ENCODE data around the gene DES. TPM values are rescaled to one million over a fixed set of nuclear protein-coding genes. Genes with fewer than 3 reads are reported as not detected.

Gene DES
- total RNA-seq, 1 experiment from 2014 or later, result 1.6 TPM

DNA sequence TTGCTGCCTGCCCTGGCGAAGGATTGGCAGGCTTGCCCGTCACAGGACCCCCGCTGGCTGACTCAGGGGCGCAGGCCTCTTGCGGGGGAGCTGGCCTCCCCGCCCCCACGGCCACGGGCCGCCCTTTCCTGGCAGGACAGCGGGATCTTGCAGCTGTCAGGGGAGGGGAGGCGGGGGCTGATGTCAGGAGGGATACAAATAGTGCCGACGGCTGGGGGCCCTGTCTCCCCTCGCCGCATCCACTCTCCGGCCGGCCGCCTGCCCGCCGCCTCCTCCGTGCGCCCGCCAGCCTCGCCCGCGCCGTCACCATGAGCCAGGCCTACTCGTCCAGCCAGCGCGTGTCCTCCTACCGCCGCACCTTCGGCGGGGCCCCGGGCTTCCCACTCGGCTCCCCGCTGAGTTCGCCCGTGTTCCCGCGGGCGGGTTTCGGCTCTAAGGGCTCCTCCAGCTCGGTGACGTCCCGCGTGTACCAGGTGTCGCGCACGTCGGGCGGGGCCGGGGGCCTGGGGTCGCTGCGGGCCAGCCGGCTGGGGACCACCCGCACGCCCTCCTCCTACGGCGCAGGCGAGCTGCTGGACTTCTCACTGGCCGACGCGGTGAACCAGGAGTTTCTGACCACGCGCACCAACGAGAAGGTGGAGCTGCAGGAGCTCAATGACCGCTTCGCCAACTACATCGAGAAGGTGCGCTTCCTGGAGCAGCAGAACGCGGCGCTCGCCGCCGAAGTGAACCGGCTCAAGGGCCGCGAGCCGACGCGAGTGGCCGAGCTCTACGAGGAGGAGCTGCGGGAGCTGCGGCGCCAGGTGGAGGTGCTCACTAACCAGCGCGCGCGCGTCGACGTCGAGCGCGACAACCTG, at the start of gene DES (continued):
- TF ChIP-seq ZNF219 (CRISPR knock-in tag; IDR thresholded peaks at IDR 0.05; ENCODE audit: borderline replicate concordance), result no peak
- no peak for TF ChIP-seq ESRRA (CRISPR knock-in tag; IDR thresholded peaks at IDR 0.05; ENCODE audit: borderline replicate concordance)
- no peak for TF ChIP-seq RELA (CRISPR knock-in tag; IDR thresholded peaks at IDR 0.05; ENCODE audit: borderline replicate concordance)
- no peak for TF ChIP-seq ATF2 (CRISPR knock-in tag; IDR thresholded peaks at IDR 0.05; ENCODE audit: borderline replicate concordance, low read depth)

- H3K36me3 Mint-ChIP-seq, result peaks cover 4% of the 10 kb centered on the region
- no peak for ATAC-seq
- H3K9me3 Mint-ChIP-seq, result 0 out of 2 replicates have a peak, but pooled peaks cover 3% of the 10 kb centered on the region
- H3K4me3 Mint-ChIP-seq, result no peak overlapping the region
- POLR2A ChIA-PET, result no interaction called here
- no peaks in the 10 kb centered on the region for H3K27me3 Mint-ChIP-seq (ENCODE audit: low read depth)
- DNase-seq (ENCODE audit: low spot score), result no peak
- CTCF ChIA-PET, result interaction anchor here (1.7 to 1.8 kb wide), 2 partner anchors 11 to 19 kb away, joined by 4 read pairs; partner anchors contain the start of gene DNPEP
- no peaks in the 10 kb centered on the region for H3K4me1 Mint-ChIP-seq
- H3K27ac Mint-ChIP-seq, result no peak overlapping the region
- TF ChIP-seq HMGA2 (CRISPR knock-in tag; IDR thresholded peaks at IDR 0.05) (no peak), ZNF317 (CRISPR knock-in tag; IDR thresholded peaks at IDR 0.05; ENCODE audit: borderline replicate concordance, low read depth) (no peak), FOXK1 (CRISPR knock-in tag; IDR thresholded peaks at IDR 0.05) (no peak), ZNF671 (CRISPR knock-in tag; IDR thresholded peaks at IDR 0.05) (no peak), GABPB1 (CRISPR knock-in tag; IDR thresholded peaks at IDR 0.05) (no peak), KAT7 (CRISPR knock-in tag; IDR thresholded peaks at IDR 0.05; ENCODE audit: borderline replicate concordance) (no peak), MXD4 (CRISPR knock-in tag; IDR thresholded peaks at IDR 0.05; ENCODE audit: borderline replicate concordance) (no peak), SOX15 (CRISPR knock-in tag; IDR thresholded peaks at IDR 0.05) (no peak), E2F4 (CRISPR knock-in tag; IDR thresholded peaks at IDR 0.05; ENCODE audit: borderline replicate concordance, low read depth) (no peak), TEAD1 (CRISPR knock-in tag; IDR thresholded peaks at IDR 0.05) (no peak), CREB1 (CRISPR knock-in tag; IDR thresholded peaks at IDR 0.05) (no peak), NR1H2 (CRISPR knock-in tag; IDR thresholded peaks at IDR 0.05) (no peak)
- TF ChIP-seq, protein P1, sequence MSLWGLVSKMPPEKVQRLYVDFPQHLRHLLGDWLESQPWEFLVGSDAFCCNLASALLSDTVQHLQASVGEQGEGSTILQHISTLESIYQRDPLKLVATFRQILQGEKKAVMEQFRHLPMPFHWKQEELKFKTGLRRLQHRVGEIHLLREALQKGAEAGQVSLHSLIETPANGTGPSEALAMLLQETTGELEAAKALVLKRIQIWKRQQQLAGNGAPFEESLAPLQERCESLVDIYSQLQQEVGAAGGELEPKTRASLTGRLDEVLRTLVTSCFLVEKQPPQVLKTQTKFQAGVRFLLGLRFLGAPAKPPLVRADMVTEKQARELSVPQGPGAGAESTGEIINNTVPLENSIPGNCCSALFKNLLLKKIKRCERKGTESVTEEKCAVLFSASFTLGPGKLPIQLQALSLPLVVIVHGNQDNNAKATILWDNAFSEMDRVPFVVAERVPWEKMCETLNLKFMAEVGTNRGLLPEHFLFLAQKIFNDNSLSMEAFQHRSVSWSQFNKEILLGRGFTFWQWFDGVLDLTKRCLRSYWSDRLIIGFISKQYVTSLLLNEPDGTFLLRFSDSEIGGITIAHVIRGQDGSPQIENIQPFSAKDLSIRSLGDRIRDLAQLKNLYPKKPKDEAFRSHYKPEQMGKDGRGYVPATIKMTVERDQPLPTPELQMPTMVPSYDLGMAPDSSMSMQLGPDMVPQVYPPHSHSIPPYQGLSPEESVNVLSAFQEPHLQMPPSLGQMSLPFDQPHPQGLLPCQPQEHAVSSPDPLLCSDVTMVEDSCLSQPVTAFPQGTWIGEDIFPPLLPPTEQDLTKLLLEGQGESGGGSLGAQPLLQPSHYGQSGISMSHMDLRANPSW (CRISPR knock-in tag; conservative IDR thresholded peaks at IDR 0.05; ENCODE audit: low read depth), result no peak
- TF ChIP-seq, protein P2, sequence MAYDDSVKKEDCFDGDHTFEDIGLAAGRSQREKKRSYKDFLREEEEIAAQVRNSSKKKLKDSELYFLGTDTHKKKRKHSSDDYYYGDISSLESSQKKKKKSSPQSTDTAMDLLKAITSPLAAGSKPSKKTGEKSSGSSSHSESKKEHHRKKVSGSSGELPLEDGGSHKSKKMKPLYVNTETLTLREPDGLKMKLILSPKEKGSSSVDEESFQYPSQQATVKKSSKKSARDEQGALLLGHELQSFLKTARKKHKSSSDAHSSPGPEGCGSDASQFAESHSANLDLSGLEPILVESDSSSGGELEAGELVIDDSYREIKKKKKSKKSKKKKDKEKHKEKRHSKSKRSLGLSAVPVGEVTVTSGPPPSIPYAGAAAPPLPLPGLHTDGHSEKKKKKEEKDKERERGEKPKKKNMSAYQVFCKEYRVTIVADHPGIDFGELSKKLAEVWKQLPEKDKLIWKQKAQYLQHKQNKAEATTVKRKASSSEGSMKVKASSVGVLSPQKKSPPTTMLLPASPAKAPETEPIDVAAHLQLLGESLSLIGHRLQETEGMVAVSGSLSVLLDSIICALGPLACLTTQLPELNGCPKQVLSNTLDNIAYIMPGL (CRISPR knock-in tag; IDR thresholded peaks at IDR 0.05), result no peak
- TF ChIP-seq, protein P3, sequence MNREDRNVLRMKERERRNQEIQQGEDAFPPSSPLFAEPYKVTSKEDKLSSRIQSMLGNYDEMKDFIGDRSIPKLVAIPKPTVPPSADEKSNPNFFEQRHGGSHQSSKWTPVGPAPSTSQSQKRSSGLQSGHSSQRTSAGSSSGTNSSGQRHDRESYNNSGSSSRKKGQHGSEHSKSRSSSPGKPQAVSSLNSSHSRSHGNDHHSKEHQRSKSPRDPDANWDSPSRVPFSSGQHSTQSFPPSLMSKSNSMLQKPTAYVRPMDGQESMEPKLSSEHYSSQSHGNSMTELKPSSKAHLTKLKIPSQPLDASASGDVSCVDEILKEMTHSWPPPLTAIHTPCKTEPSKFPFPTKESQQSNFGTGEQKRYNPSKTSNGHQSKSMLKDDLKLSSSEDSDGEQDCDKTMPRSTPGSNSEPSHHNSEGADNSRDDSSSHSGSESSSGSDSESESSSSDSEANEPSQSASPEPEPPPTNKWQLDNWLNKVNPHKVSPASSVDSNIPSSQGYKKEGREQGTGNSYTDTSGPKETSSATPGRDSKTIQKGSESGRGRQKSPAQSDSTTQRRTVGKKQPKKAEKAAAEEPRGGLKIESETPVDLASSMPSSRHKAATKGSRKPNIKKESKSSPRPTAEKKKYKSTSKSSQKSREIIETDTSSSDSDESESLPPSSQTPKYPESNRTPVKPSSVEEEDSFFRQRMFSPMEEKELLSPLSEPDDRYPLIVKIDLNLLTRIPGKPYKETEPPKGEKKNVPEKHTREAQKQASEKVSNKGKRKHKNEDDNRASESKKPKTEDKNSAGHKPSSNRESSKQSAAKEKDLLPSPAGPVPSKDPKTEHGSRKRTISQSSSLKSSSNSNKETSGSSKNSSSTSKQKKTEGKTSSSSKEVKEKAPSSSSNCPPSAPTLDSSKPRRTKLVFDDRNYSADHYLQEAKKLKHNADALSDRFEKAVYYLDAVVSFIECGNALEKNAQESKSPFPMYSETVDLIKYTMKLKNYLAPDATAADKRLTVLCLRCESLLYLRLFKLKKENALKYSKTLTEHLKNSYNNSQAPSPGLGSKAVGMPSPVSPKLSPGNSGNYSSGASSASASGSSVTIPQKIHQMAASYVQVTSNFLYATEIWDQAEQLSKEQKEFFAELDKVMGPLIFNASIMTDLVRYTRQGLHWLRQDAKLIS (CRISPR knock-in tag; IDR thresholded peaks at IDR 0.05; ENCODE audit: borderline replicate concordance), result no peak
- TF ChIP-seq, protein P4, sequence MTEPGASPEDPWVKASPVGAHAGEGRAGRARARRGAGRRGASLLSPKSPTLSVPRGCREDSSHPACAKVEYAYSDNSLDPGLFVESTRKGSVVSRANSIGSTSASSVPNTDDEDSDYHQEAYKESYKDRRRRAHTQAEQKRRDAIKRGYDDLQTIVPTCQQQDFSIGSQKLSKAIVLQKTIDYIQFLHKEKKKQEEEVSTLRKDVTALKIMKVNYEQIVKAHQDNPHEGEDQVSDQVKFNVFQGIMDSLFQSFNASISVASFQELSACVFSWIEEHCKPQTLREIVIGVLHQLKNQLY (CRISPR knock-in tag; IDR thresholded peaks at IDR 0.05), result no peak
- TF ChIP-seq, protein P5, sequence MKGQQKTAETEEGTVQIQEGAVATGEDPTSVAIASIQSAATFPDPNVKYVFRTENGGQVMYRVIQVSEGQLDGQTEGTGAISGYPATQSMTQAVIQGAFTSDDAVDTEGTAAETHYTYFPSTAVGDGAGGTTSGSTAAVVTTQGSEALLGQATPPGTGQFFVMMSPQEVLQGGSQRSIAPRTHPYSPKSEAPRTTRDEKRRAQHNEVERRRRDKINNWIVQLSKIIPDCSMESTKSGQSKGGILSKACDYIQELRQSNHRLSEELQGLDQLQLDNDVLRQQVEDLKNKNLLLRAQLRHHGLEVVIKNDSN (CRISPR knock-in tag; IDR thresholded peaks at IDR 0.05), result no peak
Measured at GRCh38 chr2:219368690-219369191, 49.4 kb upstream of the DES start.

Measured in WTC11 (cell line).